ENCODE measurements around the gene ATP5F1D.

GRCh38 chr19:1254530-1255185 is 13.1 kb downstream of the ATP5F1D start:
- TF ChIP-seq GATA2 (IDR thresholded peaks at IDR 0.05; ENCODE audit: low read depth, low read length) (no peak), GATA3 (IDR thresholded peaks at IDR 0.05; ENCODE audit: low read depth, low read length) (no peak)

All from SH-SY5Y (cell line).